GM12801 (cell line): ENCODE data around the gene PLCB4.

Source experiments
- CTCF ChIP-seq: IDR thresholded peaks from one replicate; pipeline ENCODE4 v1.5.1; 2011; ENCODE audit warnings: control low read depth; ENCODE audit not compliant: insufficient read length; ENCODE audit errors: extremely low read depth

The PLCB4 gene

GRCh38 chr20:9321007-9321406 lies 252.1 kb downstream of the PLCB4 start:
- no peak for TF ChIP-seq CTCF

- TF ChIP-seq CTCF: no peak
These were observed 253.8 kb downstream of the PLCB4 start for GRCh38 chr20:9322661-9323060.

- no peak for TF ChIP-seq CTCF
These were observed 254.7 kb downstream of the PLCB4 start for GRCh38 chr20:9323622-9324021.

GRCh38 chr20:9329355-9330101 lies 260.6 kb downstream of the PLCB4 start:
- no peak for TF ChIP-seq CTCF

GRCh38 chr20:9330151-9330550 lies 261.3 kb downstream of the PLCB4 start:
- no peak for TF ChIP-seq CTCF

GRCh38 chr20:9331707-9332435 lies 263.0 kb downstream of the PLCB4 start:
- no peak for TF ChIP-seq CTCF

GRCh38 chr20:9332791-9333479 lies 264.0 kb downstream of the PLCB4 start:
- TF ChIP-seq CTCF: no peak
